ENCODE results near the gene SF3B1. TPM values are rescaled to one million over a fixed set of nuclear protein-coding genes. Genes with fewer than 3 reads are reported as not detected.
"Not testable (repeated sequence)": the region's sequence is repeated elsewhere in the genome, so short reads cannot be mapped to it uniquely, and the experiment has no call there.

Gene SF3B1
- polyA plus RNA-seq, 1 donor: 607 TPM

DNA sequence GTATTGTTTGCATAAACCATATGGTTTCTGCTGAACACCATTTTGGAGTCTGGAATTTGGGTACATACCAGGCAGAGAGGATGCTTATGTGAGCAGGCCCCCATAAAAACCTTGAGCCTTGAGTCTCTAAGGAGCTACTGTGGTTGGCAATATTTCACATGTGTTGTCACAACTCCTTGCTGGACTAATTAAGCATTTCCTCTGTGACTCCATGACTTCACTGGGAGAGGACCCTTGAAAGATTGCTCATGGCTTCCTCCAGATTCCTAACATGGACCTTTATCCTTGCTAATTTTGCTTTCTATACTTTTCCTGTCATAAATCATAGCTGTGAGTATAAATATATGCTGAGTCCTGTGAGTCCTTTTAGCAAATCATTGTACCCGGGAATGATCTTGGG is 10.9 kb upstream of the SF3B1 start:
- DNase-seq: no peak

DNA sequence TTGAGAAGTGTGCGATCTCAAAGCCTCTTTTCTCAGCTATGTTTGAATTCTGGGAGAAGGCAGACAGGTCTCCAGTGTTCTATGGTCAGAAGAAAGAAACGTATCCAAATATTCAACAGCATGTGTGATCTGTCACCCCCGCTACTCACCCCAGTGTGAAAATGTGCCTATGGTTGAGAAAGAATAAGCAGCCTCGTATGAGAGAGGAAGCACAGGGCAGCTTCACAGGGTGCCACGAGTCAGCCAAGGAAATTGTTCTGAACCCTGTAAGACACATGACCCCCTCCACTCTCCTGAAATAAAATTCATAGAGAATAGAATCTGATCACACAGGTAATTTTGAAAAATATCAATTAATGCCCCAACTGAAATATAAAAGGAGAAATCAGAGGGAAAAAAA is 8.0 kb upstream of the SF3B1 start:
- no peak for DNase-seq

DNA sequence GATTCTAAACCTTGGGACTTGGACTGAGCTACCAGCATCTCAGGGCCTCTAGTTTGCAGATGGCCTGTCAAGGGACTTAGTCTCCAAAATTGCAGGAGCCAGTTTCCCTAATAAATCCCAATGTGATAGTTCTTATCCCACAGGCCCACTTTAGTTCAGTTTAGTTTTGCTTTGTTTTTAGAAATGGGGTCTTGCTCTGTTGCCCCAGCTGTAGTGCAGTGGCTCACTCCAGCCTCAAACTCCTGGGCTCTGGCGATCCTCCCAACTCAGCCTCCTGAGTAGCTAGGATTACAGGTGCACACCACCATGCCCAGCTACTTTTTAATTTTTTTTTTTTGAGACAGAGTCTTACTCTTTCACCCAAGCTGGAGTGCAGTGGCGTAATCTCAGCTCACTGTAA is 2.6 kb upstream of the SF3B1 start:
- DNase-seq: no peak

DNA sequence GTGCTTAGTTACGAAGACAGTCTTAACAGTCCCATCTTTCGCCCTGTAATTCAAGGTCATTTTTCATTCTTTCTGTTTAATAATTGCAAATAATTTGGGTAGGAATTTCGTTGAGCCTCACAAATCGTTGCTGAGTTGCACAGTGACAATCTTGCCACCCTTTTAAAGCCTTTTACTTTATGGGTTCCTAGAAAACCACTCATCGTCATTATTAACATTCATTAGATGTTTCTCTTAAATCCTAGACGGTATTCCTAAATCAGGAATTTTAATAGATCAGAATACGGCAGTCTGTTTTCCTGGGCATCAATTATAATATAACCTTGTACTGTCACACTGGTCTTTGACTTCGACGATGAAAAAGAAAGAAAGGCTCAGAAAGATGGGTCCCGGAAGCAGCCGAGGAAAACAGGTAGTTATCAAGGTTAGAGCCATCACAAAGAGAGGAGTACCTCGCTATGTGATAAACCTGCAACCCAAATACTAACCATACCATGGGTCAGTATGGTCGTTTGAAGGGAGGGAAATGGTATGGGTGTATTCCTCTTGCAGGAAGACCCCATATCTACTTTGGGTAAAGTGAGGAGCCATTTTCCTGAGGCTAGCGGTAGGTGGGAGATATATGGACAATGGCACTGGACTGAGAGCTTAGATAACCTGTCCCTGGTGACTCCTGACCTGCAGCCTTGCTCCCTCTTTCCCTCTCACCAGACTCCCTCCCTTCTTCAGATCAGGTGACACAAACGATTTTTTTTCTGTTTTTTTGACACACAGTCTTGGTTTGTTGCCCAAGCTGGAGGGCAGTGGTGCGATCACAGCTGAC is 981 bp upstream of the SF3B1 start:
- no peak for DNase-seq

DNA sequence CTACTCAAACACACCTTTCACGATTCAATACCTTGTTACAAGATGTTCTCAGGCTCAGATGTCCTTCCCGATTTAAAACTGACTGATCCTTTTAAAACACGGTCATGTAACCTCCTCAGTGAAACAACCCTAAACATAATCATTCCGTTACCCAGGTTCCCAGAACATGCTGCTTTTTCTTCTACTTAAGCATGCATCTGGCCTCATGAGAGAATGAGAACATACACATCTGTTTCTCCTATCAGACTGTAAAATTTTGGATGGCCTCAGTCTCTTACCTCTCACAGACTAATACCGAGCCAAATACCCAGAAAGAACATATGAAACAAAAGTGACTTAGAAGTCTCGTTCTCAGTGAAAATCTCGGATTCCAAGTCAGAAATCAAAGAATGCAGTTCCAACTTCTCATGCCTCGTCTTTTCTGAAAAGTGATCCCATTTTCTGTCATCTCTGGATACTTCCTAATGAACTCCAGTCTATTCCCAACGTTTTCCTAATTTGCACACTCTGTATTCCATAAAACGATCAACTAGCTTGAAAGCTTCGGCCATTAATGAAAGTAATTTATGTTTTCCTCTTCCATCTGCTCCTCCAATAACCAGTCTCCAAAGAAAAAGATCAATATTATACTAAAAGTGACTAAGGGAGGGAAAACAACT is 919 bp downstream of the SF3B1 start:
- DNase-seq: peak; percentile 19

DNA sequence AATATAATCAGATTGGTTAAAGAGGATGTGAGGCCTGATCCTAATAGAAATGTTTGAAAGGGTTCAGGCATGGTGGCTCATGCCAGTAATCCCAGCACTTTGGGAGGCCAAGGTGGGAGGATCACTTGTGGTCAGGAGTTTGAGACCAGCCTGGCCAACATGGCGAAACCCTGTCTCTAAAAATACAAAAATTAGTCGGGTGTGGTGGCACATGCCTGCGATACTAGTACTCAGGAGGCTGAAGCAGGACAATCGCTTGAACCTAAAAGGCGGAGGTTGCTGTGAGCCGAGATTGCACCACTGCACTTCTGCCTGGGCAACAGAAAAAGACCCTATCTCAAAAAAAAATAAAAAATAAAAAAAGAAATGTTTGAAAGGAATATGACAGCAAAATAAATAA is 2.3 kb downstream of the SF3B1 start:
- not testable (repeated sequence) for DNase-seq

DNA sequence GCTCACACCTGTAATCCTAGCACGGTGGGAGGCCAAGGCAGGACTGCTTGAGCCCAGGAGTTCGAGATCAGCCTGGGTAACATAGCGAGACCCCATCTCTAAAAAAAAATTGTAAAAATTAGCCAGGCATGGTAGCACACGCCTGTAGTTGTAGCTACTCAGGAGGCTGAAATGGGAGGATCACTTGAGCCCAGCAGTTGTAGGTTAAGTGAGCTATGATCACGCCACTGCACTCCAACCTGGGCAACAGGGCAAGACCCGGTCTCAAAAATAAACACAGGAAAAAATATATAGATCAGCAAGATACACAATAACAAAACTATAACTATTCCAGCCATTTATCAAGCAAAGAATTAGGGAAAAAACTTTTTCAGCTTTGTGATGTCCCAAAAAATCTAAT is 3.0 kb downstream of the SF3B1 start:
- no peak for DNase-seq

DNA sequence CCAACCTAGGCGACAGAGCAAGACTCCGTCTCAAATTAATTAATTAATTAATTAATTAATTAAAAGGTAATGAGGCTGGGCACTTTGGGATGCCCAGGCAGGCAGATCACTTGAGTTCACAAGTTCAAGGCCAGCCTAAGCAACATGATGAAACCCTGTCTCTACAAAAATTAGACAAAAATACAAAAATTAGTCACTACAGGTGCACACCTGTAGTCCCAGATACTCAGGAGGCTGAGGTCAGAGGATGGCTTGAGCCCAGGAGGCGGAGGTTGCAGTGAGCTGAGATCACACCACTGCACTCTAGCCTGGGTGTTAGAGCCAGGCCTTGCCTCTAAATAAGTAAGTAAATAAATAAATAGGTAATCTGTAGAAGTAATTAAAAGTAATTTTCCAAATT is 6.8 kb downstream of the SF3B1 start:
- DNase-seq: no peak

DNA sequence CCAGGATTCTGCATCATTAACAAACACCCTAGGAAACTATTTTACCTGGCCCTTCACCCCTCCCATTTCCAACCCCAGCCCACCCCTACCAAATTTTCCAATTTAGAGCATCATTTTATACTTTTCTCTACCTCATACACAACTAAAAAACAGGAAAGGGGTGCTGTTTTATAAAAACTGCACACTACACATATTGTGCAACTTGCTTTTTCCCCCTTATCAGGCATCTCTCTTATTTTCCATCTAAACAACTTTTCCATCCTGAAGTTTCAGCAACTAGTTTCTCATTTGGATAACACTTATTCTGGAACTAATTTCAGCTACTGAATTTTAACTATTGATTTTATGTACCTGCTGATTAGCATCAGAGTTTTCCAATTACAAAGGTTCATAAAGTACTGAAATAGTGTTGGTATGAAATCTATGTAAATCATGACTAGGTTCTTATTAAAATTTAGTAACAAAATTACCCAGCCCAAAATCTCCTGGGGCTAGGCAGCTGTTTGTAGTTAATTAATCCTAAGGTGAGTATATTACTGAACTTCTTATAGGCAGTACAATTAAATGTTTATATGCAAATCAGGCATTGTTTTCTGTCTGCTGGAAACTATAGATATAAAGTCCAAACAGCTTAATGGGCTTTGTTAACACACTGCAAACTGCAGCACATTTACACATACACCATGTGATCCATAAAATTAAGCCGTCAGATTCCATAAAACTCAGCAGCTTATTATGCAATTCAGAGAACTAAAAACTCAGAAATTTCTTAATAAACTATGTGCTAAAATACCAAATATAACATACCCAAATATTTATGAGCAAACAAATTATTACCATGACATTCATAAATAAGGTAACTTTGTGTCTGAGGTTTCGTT is 7.9 kb downstream of the SF3B1 start:
- no peak for DNase-seq

DNA sequence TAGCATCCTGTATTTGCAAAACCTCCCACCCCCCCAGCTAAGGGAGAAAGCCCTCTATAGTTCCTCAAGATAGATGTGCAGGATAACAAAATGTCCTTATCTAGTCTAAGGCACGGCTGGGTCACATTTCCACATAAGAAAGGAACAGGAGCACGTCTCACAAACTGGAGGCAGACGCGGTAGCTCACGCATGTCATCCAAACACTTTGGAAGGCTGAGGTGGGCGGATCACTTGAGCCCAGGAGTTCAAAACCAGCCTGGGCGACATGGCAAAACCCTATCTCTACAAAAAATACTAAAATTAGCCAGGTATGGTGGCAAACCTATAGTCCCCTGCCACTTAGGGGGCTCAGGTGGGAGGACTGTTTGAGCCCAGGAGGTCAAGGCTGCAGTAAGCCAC is 9.3 kb downstream of the SF3B1 start:
- DNase-seq: no peak

DNA sequence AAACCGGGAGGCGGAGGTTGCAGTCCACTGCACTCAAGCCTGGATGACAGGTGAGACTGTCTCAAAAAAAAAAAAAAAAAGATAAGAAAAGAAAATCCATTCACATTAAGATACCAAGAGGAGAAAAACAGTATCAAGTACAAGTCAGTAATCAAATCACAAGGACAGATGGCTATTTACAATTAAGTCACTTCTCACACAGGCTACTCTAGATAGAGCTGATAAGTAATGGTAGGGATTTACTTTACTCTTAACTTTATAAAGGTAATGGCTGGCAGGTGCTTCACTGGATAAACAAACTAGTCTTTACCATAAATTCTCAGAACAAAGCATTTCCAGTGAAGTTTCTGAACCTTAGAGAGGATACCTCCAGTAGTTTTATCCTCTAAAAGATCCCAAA is 11.5 kb downstream of the SF3B1 start:
- no peak for DNase-seq

DNA sequence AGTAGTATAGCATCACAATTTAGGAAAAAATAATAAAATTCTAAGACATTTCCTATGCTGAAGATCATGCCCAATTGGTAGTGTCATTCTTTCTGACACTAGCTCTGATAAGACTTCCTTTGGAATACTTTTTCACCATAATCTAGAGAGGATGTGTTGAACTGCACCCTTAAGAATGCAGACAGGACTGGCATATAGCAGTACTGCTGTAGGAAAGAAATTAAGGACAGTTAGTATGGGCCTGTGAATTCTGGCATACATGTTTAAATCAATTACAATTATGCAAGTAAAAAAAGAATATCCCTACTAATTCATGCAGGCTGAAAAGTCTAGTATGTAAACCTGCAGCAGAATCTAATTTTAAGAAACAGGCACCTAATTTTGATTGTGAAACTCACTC is 15.4 kb downstream of the SF3B1 start:
- DNase-seq: no peak

DNA sequence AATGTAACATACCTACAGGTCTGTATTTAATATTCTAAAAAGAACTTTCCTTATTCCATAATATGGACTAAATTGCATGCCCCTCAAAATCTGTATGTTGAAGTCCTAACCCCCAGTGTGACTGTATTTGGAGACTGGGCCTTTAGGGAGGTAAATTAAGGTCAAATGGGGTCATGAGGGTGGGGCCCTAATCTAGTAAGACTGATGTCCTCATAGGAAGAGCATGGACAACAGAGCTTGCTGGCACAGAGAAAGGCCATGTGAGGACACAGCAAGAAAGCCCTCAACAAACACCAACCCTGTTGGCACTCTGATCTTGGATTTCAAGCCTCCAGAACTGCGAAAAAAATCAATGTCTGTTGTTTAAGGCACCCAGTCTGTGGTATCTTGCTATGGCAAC is 18.6 kb downstream of the SF3B1 start:
- DNase-seq: no peak

DNA sequence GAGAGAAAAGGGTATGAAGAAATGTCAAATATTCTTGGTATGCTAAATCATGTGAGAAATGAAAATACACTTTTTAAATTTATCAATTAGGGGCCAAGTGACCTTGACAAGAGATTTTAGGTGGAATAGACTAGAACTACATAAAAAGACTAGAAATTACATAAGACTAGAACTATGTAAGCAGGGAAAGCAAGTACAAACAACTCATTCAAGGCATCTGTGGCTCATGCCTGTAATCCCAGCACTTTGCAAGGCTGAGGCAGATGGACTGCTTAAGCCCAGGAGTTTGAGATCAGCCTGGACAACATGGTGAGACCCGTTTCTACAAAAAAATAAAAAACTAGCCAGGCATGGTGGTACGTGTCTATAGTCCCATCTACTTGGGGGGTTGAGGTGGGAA is 20.3 kb downstream of the SF3B1 start:
- DNase-seq: no peak

DNA sequence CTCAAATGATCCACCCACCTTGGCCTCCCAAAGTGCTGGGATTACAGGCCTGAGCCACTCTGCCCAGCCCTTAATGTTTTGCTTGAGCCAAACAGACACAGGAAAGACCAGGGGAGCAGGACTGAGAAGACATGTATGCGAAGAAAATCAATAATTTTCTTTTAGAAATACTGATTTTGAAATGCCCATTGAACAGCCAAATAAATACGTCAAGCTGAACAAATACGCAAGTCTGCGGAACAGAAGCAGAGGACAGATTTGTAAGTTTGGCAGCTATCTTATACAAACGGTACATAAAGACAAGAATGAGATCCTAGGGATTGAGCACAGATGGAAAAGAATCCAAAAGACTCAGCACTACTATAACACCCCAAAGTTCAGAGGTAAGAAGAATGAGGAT is 20.8 kb downstream of the SF3B1 start:
- DNase-seq: no peak

DNA sequence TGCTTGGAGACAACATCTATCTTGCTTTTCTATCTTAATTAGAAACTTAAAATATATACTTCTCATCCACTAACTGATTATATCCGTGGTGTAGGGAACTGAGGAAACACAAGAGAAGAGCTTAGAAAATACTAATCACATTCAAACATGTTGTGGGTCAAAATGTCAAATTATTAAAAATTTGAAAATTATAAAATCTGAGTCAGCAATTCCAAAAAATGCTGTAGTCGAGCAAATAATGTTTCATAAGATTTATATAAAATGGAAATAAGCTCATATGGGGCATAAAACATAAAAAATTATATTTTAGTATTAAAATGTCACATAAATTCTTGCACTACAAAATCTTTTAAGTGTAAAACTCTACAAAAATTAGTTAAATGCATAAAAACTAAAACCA is 29.2 kb downstream of the SF3B1 start:
- DNase-seq: no peak

DNA sequence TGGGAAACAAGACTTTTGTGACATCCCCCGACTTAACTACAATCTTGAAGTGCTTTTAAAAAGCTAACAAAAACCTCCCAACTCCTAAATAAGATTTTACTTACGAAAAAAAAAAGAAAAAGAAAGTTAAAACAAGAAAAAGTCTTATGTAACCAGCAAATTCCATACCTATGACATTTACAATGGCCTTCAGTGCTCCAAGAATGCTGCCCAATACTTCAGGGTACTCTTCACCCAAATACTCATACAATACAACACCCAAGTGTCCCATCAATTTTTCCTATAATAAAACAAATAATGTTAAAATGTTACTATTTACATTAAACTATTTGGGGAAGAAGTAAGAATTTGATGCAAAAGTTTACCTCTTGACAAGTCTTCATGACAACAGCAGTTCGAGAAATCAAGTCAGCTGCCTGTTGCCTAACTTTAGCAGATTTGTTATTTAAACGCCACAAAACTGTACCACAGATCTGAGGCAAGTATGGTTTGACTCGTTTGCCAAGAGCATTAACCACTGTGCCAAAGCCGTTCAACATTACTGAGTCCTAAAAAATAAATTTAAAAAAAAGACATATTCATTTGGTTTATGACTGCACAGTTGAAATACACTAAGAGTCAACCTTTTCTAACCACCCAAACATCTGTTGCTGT is 34.8 kb downstream of the SF3B1 start:
- no peak for DNase-seq

DNA sequence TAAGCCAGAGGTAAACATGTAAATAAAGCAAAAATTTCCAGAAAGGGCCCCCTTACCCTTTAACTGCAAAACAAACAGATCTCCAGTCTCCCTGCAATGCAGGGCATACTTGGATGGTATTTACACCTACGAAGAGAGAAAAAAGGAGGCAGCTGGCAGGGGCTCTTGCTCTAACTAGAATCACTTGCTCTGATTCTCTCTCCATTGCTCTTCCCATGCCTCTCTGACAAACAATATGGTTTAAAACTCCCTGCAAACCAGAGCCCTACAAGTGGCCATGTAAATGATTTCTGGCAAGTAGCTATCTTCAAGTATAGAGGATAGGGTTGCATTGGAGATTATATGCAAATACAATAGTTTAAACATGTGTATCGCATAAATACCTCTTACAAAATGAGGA is 35.9 kb downstream of the SF3B1 start:
- DNase-seq: no peak

DNA sequence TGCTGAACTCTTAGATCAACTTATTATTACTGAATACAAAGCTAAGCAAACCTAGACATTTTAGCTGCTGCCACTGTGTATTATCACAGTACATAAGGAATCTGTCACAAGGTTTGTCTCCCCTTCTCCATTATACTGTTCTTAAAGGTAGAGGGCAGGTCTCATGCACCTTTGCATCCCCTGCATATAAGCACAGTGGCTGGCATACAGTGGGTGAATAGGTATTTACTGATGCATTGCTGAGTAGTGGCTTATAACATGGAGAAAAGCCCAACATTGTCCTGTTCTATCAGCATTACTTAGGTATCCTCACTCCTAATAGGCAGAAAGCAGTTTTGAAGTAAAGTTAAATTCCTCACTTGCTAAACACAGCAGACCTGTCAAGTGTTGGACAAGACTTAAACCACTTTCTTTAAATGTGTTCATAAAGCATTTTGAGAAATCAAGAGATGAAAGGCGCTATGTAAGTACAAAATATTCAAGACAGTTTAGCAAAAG is 43.6 kb downstream of the SF3B1 start:
- no peak for DNase-seq

DNA sequence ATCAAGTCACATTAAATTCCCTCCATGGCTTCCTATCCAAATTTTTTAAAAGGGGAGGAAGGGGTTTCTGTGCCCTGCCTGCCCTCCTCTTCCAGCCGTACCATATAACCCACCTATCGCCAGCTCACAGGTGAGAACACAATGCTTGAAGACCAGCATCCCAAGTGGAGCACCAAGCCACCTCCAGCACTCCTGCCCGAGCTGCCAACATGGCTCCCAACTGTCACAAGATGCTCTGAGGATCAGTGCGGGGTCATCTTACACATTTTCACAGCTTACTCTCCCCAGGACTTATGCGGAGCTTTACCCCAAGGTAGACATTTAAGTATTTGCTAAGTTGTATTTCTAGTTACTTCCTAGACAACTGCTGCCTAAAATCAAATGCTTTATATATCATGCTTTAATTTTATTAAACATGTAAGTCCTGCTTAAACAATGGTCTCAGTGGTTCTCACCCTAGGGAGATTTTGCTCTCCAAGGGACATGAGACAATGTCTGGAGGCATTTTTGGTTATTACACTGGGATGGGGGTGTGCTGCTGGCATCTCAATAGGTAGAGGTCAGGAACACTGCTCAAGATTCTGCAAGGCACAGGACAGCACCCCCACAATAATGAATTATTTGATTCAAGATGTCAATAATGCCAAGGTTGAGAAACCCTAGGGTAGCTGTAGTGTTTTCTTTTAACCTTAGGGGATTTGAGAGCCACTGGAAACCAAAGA is 45.8 kb downstream of the SF3B1 start:
- no peak for DNase-seq

DNA sequence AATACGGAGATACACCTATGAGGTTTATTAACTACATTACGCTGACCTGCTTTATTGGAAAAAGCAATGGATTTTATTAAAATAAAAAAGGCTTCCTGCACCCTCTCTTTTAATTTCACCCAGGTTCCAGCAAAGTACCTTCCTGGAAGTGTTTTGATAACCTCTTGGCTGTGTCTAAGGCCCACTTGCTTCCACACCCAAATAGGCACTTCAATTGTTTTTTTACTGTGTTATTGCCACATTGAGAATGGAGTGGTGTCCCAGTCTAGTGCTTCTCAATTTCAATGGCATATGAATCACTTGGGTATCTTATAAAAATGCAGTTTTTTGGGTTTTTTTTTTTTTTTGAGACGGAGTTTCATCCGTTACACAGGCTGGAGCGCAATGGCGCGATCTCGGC is 47.6 kb downstream of the SF3B1 start:
- DNase-seq: no peak

DNA sequence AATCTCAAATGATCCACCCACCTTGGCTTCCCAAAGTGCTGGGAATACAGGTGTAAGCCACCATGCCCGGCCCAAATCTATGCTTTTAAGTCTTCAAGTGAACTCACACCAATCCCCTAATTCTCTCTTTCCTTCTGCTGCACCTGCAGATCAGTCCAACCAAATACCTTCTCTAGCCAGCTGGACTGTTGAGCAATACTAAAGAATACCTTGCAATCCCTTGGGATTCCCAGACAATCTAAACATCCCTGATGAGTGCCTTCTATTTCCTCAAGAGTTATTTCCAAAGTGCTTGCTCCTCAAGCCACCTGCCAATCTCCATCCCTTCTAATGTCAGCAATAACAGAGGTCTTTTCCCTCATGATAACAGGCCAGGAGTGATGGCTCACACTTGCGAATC is 48.6 kb downstream of the SF3B1 start:
- DNase-seq: no peak
